ENCODE data around the gene WDR33. TPM values are rescaled to one million over a fixed set of nuclear protein-coding genes. Genes with fewer than 3 reads are reported as not detected.
A peak's percentile ranks its signal among the peaks of the same experiment; 100 is the strongest.

WDR33 gene
- total RNA-seq: 81.0 and 82.4 TPM in 2 replicates

GRCh38 chr2:127810619-127811396, at the start of gene WDR33:
Gene WDR33, minus strand, starts transcription at chr2:127811171. Its CDS starts 40,190 bp downstream, at chr2:127770981.
- peaks cover 18% of the 10 kb centered on the region for H3K36me3 Mint-ChIP-seq (ENCODE audit: low read depth)
- H3K9me3 Mint-ChIP-seq: no peaks in the 10 kb centered on the region
- H3K27me3 Mint-ChIP-seq (ENCODE audit: insufficient read depth): peaks cover 6% of the 10 kb centered on the region
- H3K4me3 Mint-ChIP-seq: peak within 1 kb of the TSS; percentile 95
- intact Hi-C loops (cut with micrococcal nuclease): loop anchor here (1.0 to 10.0 kb wide), 9 partner anchors 18 to 1156 kb away; partner anchors contain the start of genes GYPC, IWS1, MAP3K2 and SAP130
- H3K27ac Mint-ChIP-seq: peak within 1 kb of the TSS; percentile 94
- DNase-seq (ENCODE audit: low spot score): peak; percentile 94
- peaks cover 42% of the 10 kb centered on the region for H3K4me1 Mint-ChIP-seq (ENCODE audit: low read depth)

- peaks cover 30% of the 10 kb centered on the region for H3K36me3 Mint-ChIP-seq (ENCODE audit: low read depth)
- H3K4me1 Mint-ChIP-seq (ENCODE audit: low read depth): peaks cover 7% of the 10 kb centered on the region
- no peak overlapping the region for H3K4me3 Mint-ChIP-seq
- H3K27ac Mint-ChIP-seq: no peak overlapping the region
- H3K9me3 Mint-ChIP-seq: no peaks in the 10 kb centered on the region
- intact Hi-C loops (cut with micrococcal nuclease): no loop called here
- DNase-seq (ENCODE audit: low spot score): no peak
- no peaks in the 10 kb centered on the region for H3K27me3 Mint-ChIP-seq (ENCODE audit: insufficient read depth)
These were observed 49.2 kb upstream of the WDR33 start for GRCh38 chr2:127860130-127860529.

- peak overlapping the region; percentile 66 for H3K4me3 Mint-ChIP-seq
- intact Hi-C loops (cut with micrococcal nuclease): no loop called here
- H3K4me1 Mint-ChIP-seq (ENCODE audit: low read depth): peaks cover 9% of the 10 kb centered on the region
- H3K36me3 Mint-ChIP-seq (ENCODE audit: low read depth): peaks cover 26% of the 10 kb centered on the region
- H3K27ac Mint-ChIP-seq: no peak overlapping the region
- no peaks in the 10 kb centered on the region for H3K27me3 Mint-ChIP-seq (ENCODE audit: insufficient read depth)
- DNase-seq (ENCODE audit: low spot score): peak; percentile 33
- H3K9me3 Mint-ChIP-seq: no peaks in the 10 kb centered on the region
These were observed 48.7 kb upstream of the WDR33 start for GRCh38 chr2:127859712-127860085.

- intact Hi-C loops (cut with micrococcal nuclease): loop anchor here (1.0 kb wide), 3 partner anchors 27 to 156 kb away; partner anchors contain the start of gene SFT2D3
- Mint-ChIP-seq H3K27ac (peak overlapping the region; percentile 78), H3K4me1 (ENCODE audit: low read depth) (peaks cover 32% of the 10 kb centered on the region), H3K36me3 (ENCODE audit: low read depth) (peaks cover 27% of the 10 kb centered on the region), H3K9me3 (no peaks in the 10 kb centered on the region), H3K27me3 (ENCODE audit: insufficient read depth) (no peaks in the 10 kb centered on the region), H3K4me3 (peak overlapping the region; percentile 92)
- DNase-seq (ENCODE audit: low spot score): no peak
These were observed 46.4 kb upstream of the WDR33 start for GRCh38 chr2:127857265-127857808.

- intact Hi-C loops (cut with micrococcal nuclease): no loop called here
- peaks cover 40% of the 10 kb centered on the region for H3K4me1 Mint-ChIP-seq (ENCODE audit: low read depth)
- H3K9me3 Mint-ChIP-seq: no peaks in the 10 kb centered on the region
- no peak overlapping the region for H3K4me3 Mint-ChIP-seq
- H3K36me3 Mint-ChIP-seq (ENCODE audit: low read depth): peaks cover 42% of the 10 kb centered on the region
- no peak for DNase-seq (ENCODE audit: low spot score)
- H3K27ac Mint-ChIP-seq: peak overlapping the region; percentile 71
- H3K27me3 Mint-ChIP-seq (ENCODE audit: insufficient read depth): no peaks in the 10 kb centered on the region
These were observed 42.7 kb upstream of the WDR33 start for GRCh38 chr2:127853671-127854070.

- no peaks in the 10 kb centered on the region for H3K9me3 Mint-ChIP-seq
- H3K27me3 Mint-ChIP-seq (ENCODE audit: insufficient read depth): no peaks in the 10 kb centered on the region
- no peak overlapping the region for H3K27ac Mint-ChIP-seq
- H3K36me3 Mint-ChIP-seq (ENCODE audit: low read depth): peaks cover 47% of the 10 kb centered on the region
- H3K4me3 Mint-ChIP-seq: no peak overlapping the region
- intact Hi-C loops (cut with micrococcal nuclease): no loop called here
- DNase-seq (ENCODE audit: low spot score): no peak
- peaks cover 40% of the 10 kb centered on the region for H3K4me1 Mint-ChIP-seq (ENCODE audit: low read depth)
These were observed 41.4 kb upstream of the WDR33 start for GRCh38 chr2:127852388-127852787.

- Mint-ChIP-seq H3K9me3 (no peaks in the 10 kb centered on the region), H3K27me3 (ENCODE audit: insufficient read depth) (no peaks in the 10 kb centered on the region), H3K4me3 (no peak overlapping the region), H3K4me1 (ENCODE audit: low read depth) (peaks cover 13% of the 10 kb centered on the region), H3K36me3 (ENCODE audit: low read depth) (peaks cover 47% of the 10 kb centered on the region), H3K27ac (peak overlapping the region; percentile 23)
- intact Hi-C loops (cut with micrococcal nuclease): loop anchor here (2.0 kb wide), 1 partner anchor 17 kb away; no protein-coding TSS in a partner anchor
- no peak for DNase-seq (ENCODE audit: low spot score)
These were observed 37.0 kb upstream of the WDR33 start for GRCh38 chr2:127847931-127848330.

GRCh38 chr2:127844973-127845372, 34.0 kb upstream of the WDR33 start:
- Mint-ChIP-seq H3K27me3 (ENCODE audit: insufficient read depth) (no peaks in the 10 kb centered on the region), H3K4me3 (no peak overlapping the region), H3K4me1 (ENCODE audit: low read depth) (no peaks in the 10 kb centered on the region), H3K9me3 (no peaks in the 10 kb centered on the region), H3K27ac (no peak overlapping the region), H3K36me3 (ENCODE audit: low read depth) (peaks cover 37% of the 10 kb centered on the region)
- intact Hi-C loops (cut with micrococcal nuclease): no loop called here
- DNase-seq (ENCODE audit: low spot score): no peak

- no peaks in the 10 kb centered on the region for H3K9me3 Mint-ChIP-seq
- H3K4me3 Mint-ChIP-seq: no peak overlapping the region
- intact Hi-C loops (cut with micrococcal nuclease): no loop called here
- H3K27me3 Mint-ChIP-seq (ENCODE audit: insufficient read depth): no peaks in the 10 kb centered on the region
- DNase-seq (ENCODE audit: low spot score): no peak
- H3K36me3 Mint-ChIP-seq (ENCODE audit: low read depth): peaks cover 25% of the 10 kb centered on the region
- no peaks in the 10 kb centered on the region for H3K4me1 Mint-ChIP-seq (ENCODE audit: low read depth)
- H3K27ac Mint-ChIP-seq: no peak overlapping the region
These were observed 32.7 kb upstream of the WDR33 start for GRCh38 chr2:127843677-127844076.

- Mint-ChIP-seq H3K9me3 (no peaks in the 10 kb centered on the region), H3K4me3 (no peak overlapping the region), H3K27me3 (ENCODE audit: insufficient read depth) (peaks cover 2% of the 10 kb centered on the region), H3K36me3 (ENCODE audit: low read depth) (peaks cover 11% of the 10 kb centered on the region), H3K27ac (no peak overlapping the region), H3K4me1 (ENCODE audit: low read depth) (no peaks in the 10 kb centered on the region)
- intact Hi-C loops (cut with micrococcal nuclease): no loop called here
- DNase-seq (ENCODE audit: low spot score): no peak
These were observed 30.7 kb upstream of the WDR33 start for GRCh38 chr2:127841466-127842178.

GRCh38 chr2:127840893-127841292, 29.9 kb upstream of the WDR33 start:
- Mint-ChIP-seq H3K9me3 (no peaks in the 10 kb centered on the region), H3K4me3 (no peak overlapping the region), H3K27me3 (ENCODE audit: insufficient read depth) (peaks cover 3% of the 10 kb centered on the region), H3K36me3 (ENCODE audit: low read depth) (peaks cover 10% of the 10 kb centered on the region), H3K27ac (no peak overlapping the region), H3K4me1 (ENCODE audit: low read depth) (no peaks in the 10 kb centered on the region)
- DNase-seq (ENCODE audit: low spot score): no peak
- intact Hi-C loops (cut with micrococcal nuclease): no loop called here

GRCh38 chr2:127834951-127835350, 24.0 kb upstream of the WDR33 start:
- Mint-ChIP-seq H3K4me1 (ENCODE audit: low read depth) (peaks cover 29% of the 10 kb centered on the region), H3K27me3 (ENCODE audit: insufficient read depth) (peaks cover 7% of the 10 kb centered on the region), H3K27ac (no peak overlapping the region), H3K36me3 (ENCODE audit: low read depth) (no peaks in the 10 kb centered on the region), H3K4me3 (no peak overlapping the region), H3K9me3 (no peaks in the 10 kb centered on the region)
- no peak for DNase-seq (ENCODE audit: low spot score)
- intact Hi-C loops (cut with micrococcal nuclease): no loop called here

GRCh38 chr2:127829845-127830246, 18.9 kb upstream of the WDR33 start:
- Mint-ChIP-seq H3K27me3 (ENCODE audit: insufficient read depth) (peaks cover 4% of the 10 kb centered on the region), H3K27ac (peak overlapping the region; percentile 85), H3K9me3 (peaks cover 28% of the 10 kb centered on the region), H3K36me3 (ENCODE audit: low read depth) (peaks cover 22% of the 10 kb centered on the region), H3K4me1 (ENCODE audit: low read depth) (peaks cover 45% of the 10 kb centered on the region), H3K4me3 (peak overlapping the region; percentile 20)
- intact Hi-C loops (cut with micrococcal nuclease): loop anchor here (1.0 to 2.0 kb wide), 4 partner anchors 19 to 129 kb away; partner anchors contain the start of genes SFT2D3 and WDR33
- peak; percentile 62 for DNase-seq (ENCODE audit: low spot score)
